Mesendoderm (in vitro differentiated cells): ENCODE data around the gene COPG2.

ENCODE experiments used
- DNase-seq: peaks from one replicate; pipeline ENCODE4 v3.0.0; 2013
- H2AK5ac ChIP-seq: 2 replicates; pipeline ENCODE4 v1.6.1; 2013; ENCODE audit warnings: low read length, inconsistent platforms
- H2BK120ac ChIP-seq: 2 replicates; pipeline ENCODE4 v1.6.1; 2013; ENCODE audit warnings: low read depth, mild to moderate bottlenecking, low read length, moderate library complexity, mixed read lengths
- H2BK15ac ChIP-seq: replicated peaks from 2 replicates; pipeline ENCODE4 v1.6.1; 2013; ENCODE audit warnings: low read depth, mild to moderate bottlenecking, moderate library complexity
- H2BK5ac ChIP-seq: 2 replicates; pipeline ENCODE4 v1.6.1; 2013; ENCODE audit warnings: low read length, inconsistent platforms
- H3K18ac ChIP-seq: 2 replicates; pipeline ENCODE4 v1.6.1; 2013; ENCODE audit warnings: mild to moderate bottlenecking, low read length, mixed read lengths
- H3K23ac ChIP-seq: one replicate; pipeline ENCODE4 v1.6.1; 2013; ENCODE audit warnings: low read length
- H3K27ac ChIP-seq: 2 replicates; pipeline ENCODE4 v1.5.1; 2013; ENCODE audit warnings: low read depth, mild to moderate bottlenecking, inconsistent platforms, low read length, moderate library complexity
- H3K27me3 ChIP-seq: 2 replicates; pipeline ENCODE4 v1.6.1; 2013; ENCODE audit warnings: low read length, control low read depth, mild to moderate bottlenecking, inconsistent platforms; ENCODE audit not compliant: insufficient read depth, poor library complexity
- H3K36me3 ChIP-seq: 2 replicates; pipeline ENCODE4 v1.6.1; 2013; ENCODE audit warnings: low read length, inconsistent platforms; ENCODE audit not compliant: control insufficient read depth, insufficient read depth
- H3K4ac ChIP-seq: one replicate; pipeline ENCODE4 v1.6.1; 2013; ENCODE audit warnings: low read depth, mild to moderate bottlenecking, low read length, moderate library complexity
- H3K4me1 ChIP-seq: 2 replicates; pipeline ENCODE4 v1.6.1; 2013; ENCODE audit warnings: low read depth, low read length, inconsistent platforms; ENCODE audit not compliant: control insufficient read depth
- H3K4me2 ChIP-seq: 2 replicates; pipeline ENCODE4 v1.6.1; 2013; ENCODE audit warnings: low read length
- H3K4me3 ChIP-seq: 2 replicates; pipeline ENCODE4 v1.5.1; 2013; ENCODE audit warnings: mild to moderate bottlenecking, low read length
- H3K56ac ChIP-seq: one replicate; pipeline ENCODE4 v1.6.1; 2013; ENCODE audit warnings: low read length
- H3K79me1 ChIP-seq: 2 replicates; pipeline ENCODE4 v1.6.1; 2013; ENCODE audit warnings: low read length, inconsistent platforms
- H3K79me2 ChIP-seq: 2 replicates; pipeline ENCODE4 v1.6.1; 2013; ENCODE audit warnings: mild to moderate bottlenecking, low read length; ENCODE audit not compliant: control insufficient read depth, insufficient read depth
- H3K9ac ChIP-seq: 2 replicates; pipeline ENCODE4 v1.6.1; 2013; ENCODE audit warnings: low read length, inconsistent platforms
- H4K5ac ChIP-seq: one replicate; pipeline ENCODE4 v1.6.1; 2013; ENCODE audit warnings: low read length
- H4K8ac ChIP-seq: one replicate; pipeline ENCODE4 v1.6.1; 2013; ENCODE audit warnings: low read depth, mild to moderate bottlenecking, control low read depth, low read length, moderate library complexity
- WGBS: extraction: QIAGEN DNeasy Blood & Tissue Kit; methylation state at CpG from one replicate; pipeline ENCODE4 v1.1.7; 2013; ENCODE audit warnings: low lambda C conversion rate, missing lambda C conversion rate; ENCODE audit not compliant: insufficient coverage; ENCODE audit errors: extremely low coverage; 5-methylcytosine and 5-hydroxymethylcytosine counted together

The COPG2 gene

DNA sequence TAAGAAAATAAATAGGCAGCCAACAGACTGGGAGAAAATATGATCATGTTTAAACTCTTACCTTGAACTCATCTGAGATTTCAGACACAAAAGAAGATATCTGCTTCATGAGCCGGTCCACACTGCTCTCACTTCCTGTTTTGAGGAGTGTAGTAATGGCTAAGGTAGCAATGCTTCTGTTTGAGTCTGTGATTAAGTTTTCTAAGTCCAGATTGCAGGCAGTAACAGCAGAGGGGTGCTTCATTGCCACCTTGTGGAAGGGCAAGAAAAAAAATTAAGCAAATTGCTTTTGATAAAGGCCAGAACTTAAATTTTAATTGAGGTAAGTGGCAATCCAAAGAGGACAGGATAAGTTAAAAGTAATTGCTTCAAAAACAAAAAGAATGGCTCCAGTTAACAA lies 107.6 kb downstream of the COPG2 start:
- no peaks in the 10 kb centered on the region for H3K27me3 ChIP-seq
- no peaks in the 10 kb centered on the region for H3K79me2 ChIP-seq
- no CpG with 5 or more reads among the region's 1 CpG for WGBS
- no peak overlapping the region for H3K27ac ChIP-seq
- no peak overlapping the region for H2BK120ac ChIP-seq
- H3K4ac ChIP-seq, result no peak overlapping the region
- no peak overlapping the region for H3K4me3 ChIP-seq
- H3K4me1 ChIP-seq, result no peaks in the 10 kb centered on the region
- H2BK5ac ChIP-seq, result no peak overlapping the region
- H4K5ac ChIP-seq, result no peak overlapping the region
- H2AK5ac ChIP-seq, result no peak overlapping the region
- H3K9ac ChIP-seq, result no peak overlapping the region
- H4K8ac ChIP-seq, result no peak overlapping the region
- H3K79me1 ChIP-seq, result no peaks in the 10 kb centered on the region
- no peak overlapping the region for H2BK15ac ChIP-seq
- H3K36me3 ChIP-seq, result no peaks in the 10 kb centered on the region
- H3K4me2 ChIP-seq, result no peak overlapping the region
- no peak overlapping the region for H3K23ac ChIP-seq
- DNase-seq, result peak; percentile 54
- H3K56ac ChIP-seq, result no peak overlapping the region
- no peak overlapping the region for H3K18ac ChIP-seq

DNA sequence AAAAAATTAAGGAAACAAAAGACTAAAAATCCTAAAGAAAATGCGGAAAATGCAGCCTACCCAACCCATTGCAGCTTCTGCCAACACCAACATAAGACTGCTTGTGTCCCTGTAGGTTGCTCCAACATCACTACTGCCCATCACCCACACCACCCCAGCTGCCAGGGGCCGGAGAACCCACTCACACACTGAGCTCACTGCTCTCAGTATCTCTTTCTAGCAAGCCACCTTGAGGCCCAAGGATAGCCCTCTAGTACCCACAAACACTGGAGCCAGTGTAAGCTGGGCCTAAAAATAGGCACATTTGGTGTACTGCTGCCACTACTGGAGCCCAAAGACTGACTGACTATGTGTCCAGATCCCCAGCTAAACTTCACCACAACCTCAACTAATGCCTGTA lies 109.4 kb downstream of the COPG2 start:
- no peak for DNase-seq
- no CpG with 5 or more reads among the region's 2 CpGs for WGBS
- Histone ChIP-seq H3K4me3 (no peak overlapping the region), H4K5ac (no peak overlapping the region), H3K9ac (no peak overlapping the region), H3K23ac (no peak overlapping the region), H3K79me2 (no peaks in the 10 kb centered on the region), H2BK5ac (no peak overlapping the region), H4K8ac (no peak overlapping the region), H2BK15ac (no peak overlapping the region), H3K56ac (no peak overlapping the region), H3K27ac (no peak overlapping the region), H3K18ac (no peak overlapping the region), H3K27me3 (no peaks in the 10 kb centered on the region), H3K4ac (no peak overlapping the region), H3K36me3 (no peaks in the 10 kb centered on the region), H3K4me2 (no peak overlapping the region), H3K79me1 (no peaks in the 10 kb centered on the region), H3K4me1 (no peaks in the 10 kb centered on the region), H2BK120ac (no peak overlapping the region), H2AK5ac (no peak overlapping the region)

DNA sequence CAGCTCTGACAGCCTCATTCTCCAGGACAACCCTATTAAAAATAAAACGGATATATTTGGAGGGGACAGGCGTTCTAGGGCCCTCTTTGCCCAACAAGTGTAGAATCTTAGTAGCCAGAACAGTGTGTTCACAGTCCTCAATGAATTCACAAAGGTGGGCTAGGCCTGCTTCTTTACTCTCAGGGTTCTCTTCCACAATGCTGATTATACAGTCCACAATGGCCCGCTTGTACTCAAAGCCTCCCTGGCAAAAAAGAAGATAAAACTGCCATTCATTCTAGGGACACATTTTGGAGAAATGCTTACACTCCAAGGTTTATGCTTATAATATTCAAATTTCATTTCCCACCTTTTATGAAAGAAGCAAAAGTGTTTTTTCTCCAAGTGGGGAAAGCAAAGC lies 114.1 kb downstream of the COPG2 start:
- no peak overlapping the region for H4K5ac ChIP-seq
- H3K23ac ChIP-seq, result no peak overlapping the region
- H2BK15ac ChIP-seq, result no peak overlapping the region
- no peak overlapping the region for H3K4me2 ChIP-seq
- no peak overlapping the region for H2AK5ac ChIP-seq
- H3K79me1 ChIP-seq, result no peaks in the 10 kb centered on the region
- H3K36me3 ChIP-seq, result no peaks in the 10 kb centered on the region
- H3K56ac ChIP-seq, result no peak overlapping the region
- H3K4ac ChIP-seq, result no peak overlapping the region
- H3K4me3 ChIP-seq, result no peak overlapping the region
- no peak for DNase-seq
- H3K4me1 ChIP-seq, result no peaks in the 10 kb centered on the region
- H2BK120ac ChIP-seq, result no peak overlapping the region
- no peak overlapping the region for H4K8ac ChIP-seq
- WGBS, result no CpG with 5 or more reads among the region's 3 CpGs
- no peak overlapping the region for H3K18ac ChIP-seq
- no peak overlapping the region for H3K27ac ChIP-seq
- no peak overlapping the region for H3K9ac ChIP-seq
- no peak overlapping the region for H2BK5ac ChIP-seq
- no peaks in the 10 kb centered on the region for H3K79me2 ChIP-seq
- H3K27me3 ChIP-seq, result no peaks in the 10 kb centered on the region

DNA sequence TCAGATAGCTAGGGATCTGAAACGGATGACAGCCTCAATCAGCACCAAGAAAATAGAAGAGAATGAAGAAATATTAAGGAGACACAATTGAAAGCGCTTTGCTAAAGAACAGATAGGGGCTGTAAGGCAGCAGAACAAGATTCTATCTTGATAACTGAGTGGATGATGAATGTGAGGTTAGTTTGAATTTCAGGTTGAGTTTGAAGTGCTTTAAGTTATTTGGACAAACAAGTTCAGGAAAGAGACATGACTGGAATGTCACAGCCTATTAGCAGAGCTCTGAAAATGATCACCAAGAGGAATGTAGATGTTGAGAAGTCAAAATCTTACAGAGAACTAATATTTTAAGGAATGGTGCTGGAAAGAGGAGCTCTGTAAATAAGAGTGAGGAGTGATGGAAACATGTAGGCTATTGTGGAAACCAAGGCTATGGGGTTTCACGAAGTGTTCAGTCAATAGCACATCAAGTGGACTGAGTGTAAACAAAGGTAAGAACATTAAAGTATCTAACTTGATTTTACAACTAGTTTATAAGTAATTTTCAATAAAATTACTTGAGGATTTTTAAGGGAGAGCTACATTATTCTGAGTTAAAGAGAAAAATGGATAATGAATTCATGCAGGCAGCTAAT lies 115.0 kb downstream of the COPG2 start:
- no peaks in the 10 kb centered on the region for H3K79me2 ChIP-seq
- no peak overlapping the region for H3K9ac ChIP-seq
- no peak overlapping the region for H3K4me2 ChIP-seq
- H3K56ac ChIP-seq, result no peak overlapping the region
- no peaks in the 10 kb centered on the region for H3K79me1 ChIP-seq
- H3K4ac ChIP-seq, result no peak overlapping the region
- no peak overlapping the region for H3K18ac ChIP-seq
- no peak overlapping the region for H2AK5ac ChIP-seq
- no peaks in the 10 kb centered on the region for H3K27me3 ChIP-seq
- H4K8ac ChIP-seq, result no peak overlapping the region
- H3K4me3 ChIP-seq, result no peak overlapping the region
- no peak overlapping the region for H2BK5ac ChIP-seq
- no peaks in the 10 kb centered on the region for H3K4me1 ChIP-seq
- no peaks in the 10 kb centered on the region for H3K36me3 ChIP-seq
- no peak overlapping the region for H2BK15ac ChIP-seq
- H3K27ac ChIP-seq, result no peak overlapping the region
- peak; percentile 45 for DNase-seq
- H2BK120ac ChIP-seq, result no peak overlapping the region
- WGBS, result no CpG with 5 or more reads among the region's 3 CpGs
- no peak overlapping the region for H3K23ac ChIP-seq
- H4K5ac ChIP-seq, result no peak overlapping the region

GRCh38 chr7:130544356-130544755 lies 124.2 kb downstream of the COPG2 start:
- H3K9ac ChIP-seq, result no peak overlapping the region
- 100% methylated on average over 1 of the region's 1 CpG for WGBS

DNA sequence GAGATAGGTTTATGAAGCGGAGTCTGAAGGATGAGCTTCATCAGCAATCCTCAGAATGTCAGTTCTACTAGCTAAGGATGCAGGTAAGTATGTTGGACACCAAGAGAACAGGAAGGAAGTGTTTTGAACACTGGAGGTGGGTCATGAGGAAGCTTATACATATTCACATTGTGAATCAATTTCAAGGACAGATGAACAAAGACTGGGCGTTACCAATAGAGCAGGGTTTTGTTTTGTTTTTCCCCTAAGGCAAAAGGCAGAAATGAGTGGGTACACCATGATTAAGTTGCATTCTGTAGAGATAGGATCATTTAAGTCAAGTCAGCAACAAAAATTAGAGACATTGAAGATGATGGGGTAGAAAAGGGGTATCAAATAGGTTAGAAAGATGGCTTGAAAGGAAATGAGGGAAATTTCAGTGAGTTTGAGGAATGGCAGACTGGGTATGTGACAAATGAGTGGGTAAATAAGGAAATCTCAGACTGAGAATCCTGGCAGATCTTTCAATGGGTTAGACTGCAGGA lies 125.0 kb downstream of the COPG2 start:
- Histone ChIP-seq H4K5ac (no peak overlapping the region), H3K27ac (no peak overlapping the region), H4K8ac (no peak overlapping the region), H3K79me2 (no peaks in the 10 kb centered on the region), H2AK5ac (no peak overlapping the region), H3K4ac (no peak overlapping the region), H3K23ac (no peak overlapping the region), H3K36me3 (peaks cover 1% of the 10 kb centered on the region), H2BK5ac (no peak overlapping the region), H3K4me1 (no peaks in the 10 kb centered on the region), H3K18ac (no peak overlapping the region), H3K9ac (no peak overlapping the region), H2BK15ac (no peak overlapping the region), H3K27me3 (no peaks in the 10 kb centered on the region), H2BK120ac (no peak overlapping the region), H3K4me2 (no peak overlapping the region), H3K56ac (no peak overlapping the region), H3K79me1 (no peaks in the 10 kb centered on the region), H3K4me3 (no peak overlapping the region)
- no CpG with 5 or more reads among the region's 2 CpGs for WGBS
- DNase-seq, result no peak

More at GRCh38 chr7:130544356-130544755, 124.2 kb downstream of the COPG2 start:
- Histone ChIP-seq H3K56ac (no peak overlapping the region), H3K27ac (no peak overlapping the region), H3K79me2 (no peaks in the 10 kb centered on the region), H2BK15ac (no peak overlapping the region), H3K4me3 (no peak overlapping the region), H4K5ac (no peak overlapping the region), H3K79me1 (no peaks in the 10 kb centered on the region), H2BK5ac (no peak overlapping the region), H3K4me1 (no peaks in the 10 kb centered on the region), H3K23ac (no peak overlapping the region), H3K4ac (no peak overlapping the region), H3K27me3 (no peaks in the 10 kb centered on the region), H3K18ac (no peak overlapping the region), H4K8ac (no peak overlapping the region), H2AK5ac (no peak overlapping the region), H3K4me2 (no peak overlapping the region), H2BK120ac (no peak overlapping the region), H3K36me3 (peaks cover 1% of the 10 kb centered on the region)
- DNase-seq, result no peak
